HEK293 (cell line): ENCODE measurements around the gene BTAF1.

Experiments used
- CTCF ChIA-PET: fragments of 350-600 bp; formaldehyde crosslinking; extraction: SDS; loops from one replicate; lab custom pipeline; 2021; ENCODE audit warnings: antibody characterized with exemption; lab: Yijun Ruan, JAX
- POLR2A ChIA-PET: fragments of 300-600 bp; formaldehyde crosslinking; extraction: SDS; loops from one replicate; lab custom pipeline; 2020; ENCODE audit warnings: antibody characterized with exemption, inconsistent platforms; lab: Yijun Ruan, JAX
- H3K27ac ChIP-seq: fragments of 200-500 bp; sonication (Bioruptor generic); 2 replicates; pipeline ENCODE4 v1.5.1; 2014; ENCODE audit warnings: low read depth, low read length, control low read depth, inconsistent platforms; ENCODE audit errors: extremely low read depth
- H3K36me3 ChIP-seq, 2 experiments: fragments of 200-500 bp in 1 of 2; sonication (Bioruptor generic) in 1 of 2; 1 replicate in 1 of 2; 2 replicates in 1 of 2; pipeline ENCODE4 v1.5.1; 2014 to 2017; ENCODE audit warnings: inconsistent platforms in 2 of 2, low read length in 2 of 2; ENCODE audit not compliant: control insufficient read depth in 2 of 2, insufficient read depth in 1 of 2
- H3K4me1 ChIP-seq: fragments of 200-500 bp; sonication (Bioruptor generic); 2 replicates; pipeline ENCODE4 v1.5.1; 2014; ENCODE audit warnings: mild to moderate bottlenecking, low read length, inconsistent platforms; ENCODE audit not compliant: control insufficient read depth, insufficient read depth
- H3K4me3 ChIP-seq: 2 replicates; pipeline ENCODE4 v1.5.1; 2011; ENCODE audit warnings: low read depth, mild to moderate bottlenecking, control low read depth, low read length, moderate library complexity
- H3K9me3 ChIP-seq: fragments of 200-500 bp; sonication (Bioruptor generic); 2 replicates; pipeline ENCODE4 v1.5.1; 2014; ENCODE audit warnings: low read depth, low read length, inconsistent platforms; ENCODE audit not compliant: control insufficient read depth, insufficient read depth
- AEBP2 ChIP-seq: fragments of 450-650 bp; formaldehyde crosslinking; IDR thresholded peaks from 2 replicates; pipeline ENCODE4 v1.5.1; 2016; ENCODE audit warnings: missing biosample characterization, missing genetic modification characterization, borderline replicate concordance
- ATF2 ChIP-seq: fragments of 450-650 bp; formaldehyde crosslinking; IDR thresholded peaks from 2 replicates; pipeline ENCODE4 v1.5.1; 2016; ENCODE audit warnings: missing biosample characterization, missing genetic modification characterization, low read depth
- GLI2 ChIP-seq: fragments of 450-650 bp; formaldehyde crosslinking; IDR thresholded peaks from 2 replicates; pipeline ENCODE4; 2017; ENCODE audit warnings: missing biosample characterization, missing genetic modification characterization, low read depth, borderline replicate concordance
- HIC1 ChIP-seq: fragments of 450-650 bp; formaldehyde crosslinking; IDR thresholded peaks from 2 replicates; pipeline ENCODE4 v1.5.1; 2016; ENCODE audit warnings: missing biosample characterization, missing genetic modification characterization
- SCRT2 ChIP-seq: fragments of 450-650 bp; formaldehyde crosslinking; IDR thresholded peaks from 2 replicates; pipeline ENCODE4 v1.5.1; 2016; ENCODE audit warnings: missing biosample characterization, missing genetic modification characterization
- YY1 ChIP-seq: fragments of 450-650 bp; formaldehyde crosslinking; IDR thresholded peaks from 2 replicates; pipeline ENCODE4 v1.5.1; 2018; ENCODE audit warnings: missing biosample characterization, missing genetic modification characterization
- ZBTB10 ChIP-seq: fragments of 450-650 bp; formaldehyde crosslinking; IDR thresholded peaks from 2 replicates; pipeline ENCODE4 v1.5.1; 2016; ENCODE audit warnings: missing biosample characterization, missing genetic modification characterization
- ZNF350 ChIP-seq: fragments of 450-650 bp; formaldehyde crosslinking; IDR thresholded peaks from 2 replicates; pipeline ENCODE4 v1.5.0; 2017; ENCODE audit warnings: missing biosample characterization, mild to moderate bottlenecking, missing genetic modification characterization
- ZNF501 ChIP-seq: fragments of 450-650 bp; formaldehyde crosslinking; IDR thresholded peaks from 2 replicates; pipeline ENCODE4 v1.5.1; 2016; ENCODE audit warnings: missing biosample characterization, missing genetic modification characterization
- ZNF621 ChIP-seq: fragments of 450-650 bp; formaldehyde crosslinking; IDR thresholded peaks from 2 replicates; pipeline ENCODE4 v1.5.1; 2017; ENCODE audit warnings: missing biosample characterization, missing genetic modification characterization
- ZNF629 ChIP-seq: fragments of 450-650 bp; formaldehyde crosslinking; IDR thresholded peaks from 2 replicates; pipeline ENCODE4 v1.5.1; 2017; ENCODE audit warnings: missing biosample characterization, missing genetic modification characterization
- ZNF645 ChIP-seq: fragments of 450-650 bp; formaldehyde crosslinking; IDR thresholded peaks from 2 replicates; pipeline ENCODE4; 2016; ENCODE audit warnings: missing biosample characterization, missing genetic modification characterization

BTAF1 gene

GRCh38 chr10:91939653-91940052 lies 16.1 kb downstream of the BTAF1 start (continued):
- TF ChIP-seq ZNF645 (no peak), ATF2 (tag by site-specific recombination) (no peak), ZNF350 (tag by site-specific recombination) (no peak), GLI2 (tag by site-specific recombination) (no peak), YY1 (tag by site-specific recombination) (no peak)
- TF ChIP-seq, all 188 proteins: peak for 0

- Histone ChIP-seq H3K36me3 (peaks cover 44 to 53% of the 10 kb centered on the region in 2 experiments), H3K4me1 (no peaks in the 10 kb centered on the region), H3K4me3 (no peak overlapping the region), H3K27ac (no peak overlapping the region), H3K9me3 (no peaks in the 10 kb centered on the region)
- ChIA-PET CTCF (interaction anchor here (0.9 kb wide), 1 partner anchor 29 kb away, joined by 3 read pairs; no protein-coding TSS in a partner anchor), POLR2A (interaction anchor here (0.8 kb wide), 1 partner anchor 18 kb away, joined by 3 read pairs; the partner anchor contains the start of gene BTAF1)
- TF ChIP-seq AEBP2 (tag by site-specific recombination) (no peak), HIC1 (tag by site-specific recombination) (no peak), ZNF621 (tag by site-specific recombination) (no peak), ZNF501 (tag by site-specific recombination) (no peak), ZBTB10 (tag by site-specific recombination) (no peak)
Observed at GRCh38 chr10:91941426-91941825, 17.9 kb downstream of the BTAF1 start.

GRCh38 chr10:91944880-91945630 lies 21.5 kb downstream of the BTAF1 start:
- H3K36me3 ChIP-seq: peaks cover 36 to 40% of the 10 kb centered on the region in 2 experiments
- ChIA-PET POLR2A (no interaction called here), CTCF (no interaction called here)
- TF ChIP-seq ZNF629 (tag by site-specific recombination) (no peak), SCRT2 (0 out of 2 replicates have a peak, but pooled peaks have one; percentile 17)
- no peak overlapping the region for H3K27ac ChIP-seq
- H3K4me1 ChIP-seq: no peaks in the 10 kb centered on the region
- H3K4me3 ChIP-seq: no peak overlapping the region
- no peaks in the 10 kb centered on the region for H3K9me3 ChIP-seq
